GM19467 (cell line): Measurements from ENCODE around the gene DNAH9.
"Not testable (repeated sequence)": the region's sequence is repeated elsewhere in the genome, so short reads cannot be mapped to it uniquely, and the experiment has no call there.

Experiments
- ATAC-seq: cut with Tn5 transposase; IDR thresholded peaks from one replicate; pipeline ENCODE4 v1.9.1; 2021; ENCODE audit warnings: mild to moderate bottlenecking, moderate library complexity; ENCODE audit not compliant: unreplicated experiment

DNAH9 gene

GRCh38 chr17:11900041-11900476 lies 301.8 kb downstream of the DNAH9 start:
- no peak for ATAC-seq

DNA sequence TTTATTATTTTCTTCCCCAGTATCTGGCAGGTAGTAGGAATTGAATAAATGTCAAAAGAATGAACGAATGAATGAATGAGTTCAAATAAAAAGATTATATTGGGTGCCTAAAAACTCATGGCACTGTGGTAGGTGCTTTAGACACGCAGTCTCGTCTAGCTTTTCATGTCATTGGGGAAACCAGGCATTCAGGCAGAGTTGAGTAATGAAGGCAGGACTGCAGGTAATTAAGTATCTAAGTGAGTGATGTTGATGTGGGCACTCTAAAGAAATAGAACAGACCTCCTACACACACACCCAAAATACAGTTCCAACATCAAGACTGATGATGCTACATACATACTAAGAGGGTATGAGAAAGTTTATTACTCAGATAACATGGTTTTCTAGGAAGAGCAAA lies 302.4 kb downstream of the DNAH9 start:
- ATAC-seq: no peak

- ATAC-seq: no peak
Measured at GRCh38 chr17:11901931-11902330, 303.7 kb downstream of the DNAH9 start.

DNA sequence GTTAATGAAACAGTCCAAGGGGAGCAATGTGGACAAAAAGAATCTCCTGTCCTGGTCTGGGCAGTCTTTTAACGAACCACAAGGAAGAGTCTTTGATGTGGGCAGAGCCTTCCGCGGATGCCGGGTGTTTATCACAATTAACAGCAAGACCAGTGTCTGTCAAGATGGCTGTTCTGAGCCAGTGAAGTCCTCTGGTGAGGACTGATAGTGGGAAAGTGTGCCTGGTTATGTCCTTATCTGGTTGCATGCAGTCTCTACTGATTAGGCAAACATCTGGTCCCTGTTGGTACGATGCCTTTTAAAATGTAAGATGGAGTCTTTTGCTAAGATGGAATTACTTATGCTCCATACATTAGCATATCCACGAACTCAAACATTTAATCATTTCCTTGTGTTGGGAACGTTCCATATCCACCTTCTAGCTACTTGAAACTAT lies 310.5 kb downstream of the DNAH9 start:
- ATAC-seq: no peak

GRCh38 chr17:11909348-11909747 lies 311.1 kb downstream of the DNAH9 start:
- no peak for ATAC-seq

DNA sequence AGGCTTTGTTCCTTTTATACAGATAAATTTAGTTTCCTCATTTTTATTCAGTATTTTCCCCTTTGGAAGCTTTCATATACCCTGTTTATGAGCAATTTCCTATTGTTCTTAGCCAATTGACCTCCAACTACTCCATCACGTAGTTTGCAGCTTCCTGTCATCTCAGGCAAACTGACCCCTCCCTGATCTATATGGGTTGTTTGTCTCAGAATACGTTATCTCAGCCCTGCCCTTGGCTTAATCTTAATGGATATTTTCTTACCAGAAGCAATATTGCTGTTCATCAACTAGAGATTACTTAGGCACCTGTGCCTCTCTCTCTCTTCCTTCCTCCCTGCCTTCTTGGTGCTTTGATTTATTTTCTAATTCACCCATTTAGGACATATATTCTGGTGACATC lies 317.8 kb downstream of the DNAH9 start:
- ATAC-seq: no peak

DNA sequence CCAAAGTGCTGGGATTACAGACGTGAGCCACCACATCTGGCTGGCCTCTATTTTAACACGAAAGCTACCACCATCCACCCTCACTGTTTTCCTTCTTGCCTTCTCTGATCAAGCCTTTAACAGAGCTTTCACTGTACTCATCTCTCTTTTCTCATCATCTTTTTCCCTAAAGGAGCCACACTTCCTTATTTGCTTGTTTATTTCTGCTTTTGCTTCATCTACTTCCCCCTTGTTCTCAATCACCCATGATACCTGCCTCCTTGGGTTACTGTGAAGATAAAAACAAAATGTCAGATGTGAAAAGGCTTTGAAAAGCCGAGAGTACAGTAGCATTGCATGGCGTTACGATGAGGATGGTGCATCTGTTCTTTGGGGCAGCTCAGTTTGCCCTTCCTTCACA lies 319.1 kb downstream of the DNAH9 start:
- no peak for ATAC-seq

GRCh38 chr17:11921296-11921695 lies 323.0 kb downstream of the DNAH9 start:
- ATAC-seq: no peak

DNA sequence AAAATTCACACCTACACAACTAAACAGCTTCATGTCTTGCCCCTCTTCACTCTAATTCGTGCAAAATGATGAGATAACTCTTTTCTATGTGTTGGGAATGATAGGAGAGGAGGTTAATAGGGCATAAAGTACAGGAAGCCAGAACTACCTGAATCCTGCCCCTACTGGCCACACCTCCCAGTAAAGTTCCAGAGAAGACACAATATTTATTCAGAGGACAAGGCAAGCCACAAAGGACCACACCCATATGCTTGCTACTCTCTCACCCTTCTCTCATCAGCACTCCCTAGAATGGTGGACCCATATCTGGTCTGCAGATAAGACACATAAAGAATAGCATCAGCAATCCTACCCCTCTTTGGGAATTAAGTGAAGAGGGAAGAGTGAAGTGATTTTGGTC lies 324.4 kb downstream of the DNAH9 start:
- ATAC-seq: no peak

GRCh38 chr17:11924076-11924475 lies 325.8 kb downstream of the DNAH9 start:
- ATAC-seq: no peak

DNA sequence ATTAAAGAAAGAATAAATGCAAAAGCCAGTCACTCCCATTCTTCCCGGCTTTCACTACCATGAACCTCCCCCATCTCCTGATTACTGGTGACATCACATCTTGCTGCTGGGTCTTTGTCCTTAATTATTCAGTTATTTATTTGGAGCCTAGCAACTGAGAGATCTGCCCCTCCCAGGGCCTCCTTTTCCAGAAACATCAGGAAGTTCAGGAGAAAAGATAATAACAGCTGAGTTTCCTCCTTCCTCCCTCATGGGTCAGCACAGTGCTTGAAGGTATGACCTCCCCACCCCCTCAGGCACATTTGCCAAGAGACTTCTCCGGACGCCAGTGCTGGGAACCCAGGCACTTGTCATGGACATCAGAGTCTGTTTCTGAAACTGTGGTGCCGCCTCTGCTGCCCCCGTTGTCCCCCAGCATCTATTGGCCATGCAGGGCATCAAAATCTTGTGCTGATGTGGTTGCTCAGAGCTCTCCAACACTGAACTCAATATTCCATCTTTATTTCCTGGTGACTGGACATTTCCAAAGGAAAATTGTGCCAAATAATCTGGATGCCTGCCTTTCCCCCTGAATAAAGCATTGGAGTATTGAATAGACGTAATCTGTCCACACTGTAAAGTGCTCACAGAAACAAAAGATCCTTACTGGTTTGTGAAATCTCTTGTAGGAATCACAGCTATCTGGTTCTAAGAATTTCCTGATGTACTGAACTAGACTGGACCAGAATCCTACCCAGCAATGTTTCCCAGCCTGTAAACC lies 327.2 kb downstream of the DNAH9 start:
- no peak for ATAC-seq

- ATAC-seq: no peak
Measured at GRCh38 chr17:11928436-11928835, 330.2 kb downstream of the DNAH9 start.

DNA sequence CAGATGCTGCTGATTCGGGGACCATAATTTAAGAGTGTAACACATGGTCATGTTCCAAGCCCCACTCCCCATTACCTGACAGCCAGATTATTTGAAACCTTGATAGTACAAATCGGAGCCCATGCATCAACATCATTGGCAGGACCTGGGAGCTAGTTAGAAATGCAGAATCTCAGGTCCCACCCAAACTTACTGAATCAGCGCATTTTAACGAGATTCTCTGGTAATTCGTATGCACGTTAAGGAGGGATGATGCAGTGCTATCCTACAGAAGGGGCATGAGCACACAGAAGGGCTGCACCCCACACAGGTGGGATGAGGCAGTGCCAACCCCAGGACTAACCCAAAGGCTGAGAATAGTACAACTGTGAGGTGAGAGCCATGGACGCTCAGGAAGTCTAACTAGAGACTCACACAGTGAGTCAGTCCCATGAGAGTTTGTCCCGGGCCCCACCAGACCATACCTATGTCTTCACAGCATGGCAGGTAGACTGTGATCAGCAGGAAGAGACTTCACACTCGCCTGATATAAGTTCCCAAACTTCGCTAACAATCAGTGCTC lies 334.1 kb downstream of the DNAH9 start:
- no peak for ATAC-seq

DNA sequence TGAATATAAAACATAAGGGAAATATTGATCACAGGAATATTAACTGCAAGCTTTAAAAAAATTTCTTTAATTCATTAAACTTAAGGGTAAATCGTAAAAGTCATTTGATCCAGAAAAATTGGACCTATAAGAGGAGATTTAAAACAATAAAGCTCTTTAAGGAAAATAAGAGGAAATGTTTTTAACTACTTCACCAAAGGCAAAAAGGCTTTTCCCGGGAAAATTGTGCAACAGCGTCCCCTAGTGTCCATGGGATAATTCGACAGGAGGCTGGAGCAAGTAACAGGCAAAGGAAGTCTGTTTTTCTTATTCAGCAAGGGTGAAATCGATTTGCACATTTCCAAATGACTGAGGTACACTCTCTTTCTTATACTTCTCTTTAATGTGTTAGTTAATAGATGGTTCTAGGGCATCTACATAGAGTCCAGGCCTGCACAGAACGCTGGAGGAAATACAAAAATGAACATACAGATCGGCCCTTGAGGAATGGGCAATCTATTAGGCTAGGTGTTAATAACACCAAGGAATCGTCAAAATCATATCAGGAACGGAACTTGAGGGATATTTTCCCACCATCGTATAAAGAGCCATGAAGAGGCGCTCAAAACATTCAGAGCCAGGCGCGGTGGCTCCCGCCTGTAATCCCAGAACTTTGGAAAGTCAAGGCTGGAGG lies 337.6 kb downstream of the DNAH9 start:
- no peak for ATAC-seq

- ATAC-seq: no peak
Measured at GRCh38 chr17:11940904-11941303, 342.6 kb downstream of the DNAH9 start.

DNA sequence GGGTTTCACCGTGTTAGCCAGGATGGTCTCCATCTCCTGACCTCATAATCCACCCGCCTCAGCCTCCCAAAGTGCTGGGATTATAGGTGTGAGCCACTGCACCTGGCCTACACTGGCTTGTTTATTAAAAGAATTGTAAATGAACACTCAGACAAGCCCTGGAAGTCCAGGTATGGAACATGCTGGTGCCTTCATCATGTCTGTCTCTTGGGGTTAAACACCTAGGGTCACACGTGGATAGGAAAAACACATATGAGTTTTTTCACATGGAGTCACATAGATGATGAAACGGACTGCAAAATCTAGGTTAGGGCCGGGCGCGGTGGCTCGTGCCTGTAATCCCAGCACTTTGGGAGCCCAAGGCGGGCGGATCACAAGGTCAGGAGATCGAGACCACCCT lies 344.8 kb downstream of the DNAH9 start:
- ATAC-seq: not testable (repeated sequence)

- ATAC-seq: no peak
Measured at GRCh38 chr17:11943759-11944347, 345.6 kb downstream of the DNAH9 start.

DNA sequence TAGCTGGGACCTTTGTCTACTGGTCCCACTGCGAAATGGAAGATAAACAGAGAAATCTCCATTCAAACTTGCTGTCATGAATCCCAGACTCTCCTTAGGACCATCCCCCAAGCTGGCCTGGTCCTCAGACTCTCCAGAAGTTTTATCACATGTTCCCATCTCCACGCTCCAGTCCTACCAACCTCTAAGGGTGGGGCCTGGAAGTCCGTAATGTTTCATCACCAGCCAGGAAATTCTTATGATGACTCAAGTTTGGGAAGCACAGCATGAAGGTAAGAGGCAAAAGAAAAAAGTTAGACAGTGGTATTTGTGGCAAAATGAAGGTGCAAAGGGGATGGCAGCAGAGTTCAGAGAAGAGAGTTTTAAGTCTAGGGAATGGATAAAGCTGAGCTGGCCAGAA lies 346.3 kb downstream of the DNAH9 start:
- ATAC-seq: no peak

- no peak for ATAC-seq
Measured at GRCh38 chr17:11948789-11949188, 350.5 kb downstream of the DNAH9 start.

- ATAC-seq: not testable (repeated sequence)
Measured at GRCh38 chr17:11949571-11949970, 351.3 kb downstream of the DNAH9 start.

- no peak for ATAC-seq
Measured at GRCh38 chr17:11950771-11951519, 352.7 kb downstream of the DNAH9 start.
